Endothelial cell of umbilical vein (primary cell): ENCODE data around the gene SPAG16.

Source experiments
- EZH2 ChIP-seq: IDR thresholded peaks from 2 replicates; pipeline ENCODE4 v1.6.1; 2012; ENCODE audit warnings: borderline replicate concordance, low read depth, mild to moderate bottlenecking, moderate library complexity, low read length, inconsistent platforms; ENCODE audit not compliant: severe bottlenecking
- FOS ChIP-seq: IDR thresholded peaks from 2 replicates; pipeline ENCODE4 v1.6.1; 2011; ENCODE audit warnings: mild to moderate bottlenecking, low read length, moderate library complexity, borderline replicate concordance; ENCODE audit not compliant: insufficient read depth
- GATA2 ChIP-seq: IDR thresholded peaks from 2 replicates; pipeline ENCODE4 v1.7.0; 2011; ENCODE audit warnings: low read depth, mild to moderate bottlenecking, moderate library complexity, mixed read lengths, low read length; ENCODE audit not compliant: insufficient read length, insufficient read depth
- POLR2A ChIP-seq: IDR thresholded peaks from 2 replicates; pipeline ENCODE4 v1.6.1; 2012; ENCODE audit warnings: low read depth, mild to moderate bottlenecking, control low read depth, low read length
- POLR2AphosphoS5 ChIP-seq: IDR thresholded peaks from 2 replicates; pipeline ENCODE4 v1.6.1; 2012; ENCODE audit warnings: low read depth, mild to moderate bottlenecking, control low read depth, low read length, moderate library complexity; ENCODE audit not compliant: insufficient read depth
- TF ChIP-seq, protein P1 (sequence below), 2 donors: IDR thresholded peaks; 1 replicate in 1 of 2; 2 replicates in 1 of 2; pipeline ENCODE4 v1.5.1; 2011; ENCODE audit warnings: low read length in 2 of 2, mild to moderate bottlenecking in 2 of 2, moderate library complexity in 2 of 2, control low read depth in 1 of 2, inconsistent platforms in 1 of 2, low read depth in 1 of 2; ENCODE audit not compliant: insufficient read depth in 1 of 2; ENCODE audit errors: extremely low read depth in 1 of 2
- TF ChIP-seq, protein P2 (sequence below): IDR thresholded peaks from 2 replicates; pipeline ENCODE4 v1.6.1; 2011; ENCODE audit not compliant: insufficient read depth, insufficient read length

DNA sequence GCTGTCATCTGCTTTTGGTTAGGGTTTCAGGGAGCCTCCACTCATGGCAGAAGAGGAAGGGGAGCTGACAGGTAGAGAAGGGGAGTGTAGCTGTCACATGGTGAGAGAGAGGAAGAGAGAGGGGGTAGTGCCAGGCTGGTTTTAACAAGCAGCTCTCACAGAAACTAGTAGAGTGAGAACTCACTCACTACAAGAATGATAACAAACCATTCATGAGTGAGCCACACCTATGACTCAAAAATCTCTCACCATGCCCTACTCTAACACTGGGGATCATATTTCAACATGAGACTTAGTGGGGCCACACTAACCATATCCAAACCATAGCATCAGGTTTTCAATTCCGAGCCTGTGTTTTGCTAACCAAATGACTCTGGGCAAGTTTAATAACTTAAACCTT is 851.7 kb downstream of the SPAG16 start:
- TF ChIP-seq, protein P1, sequence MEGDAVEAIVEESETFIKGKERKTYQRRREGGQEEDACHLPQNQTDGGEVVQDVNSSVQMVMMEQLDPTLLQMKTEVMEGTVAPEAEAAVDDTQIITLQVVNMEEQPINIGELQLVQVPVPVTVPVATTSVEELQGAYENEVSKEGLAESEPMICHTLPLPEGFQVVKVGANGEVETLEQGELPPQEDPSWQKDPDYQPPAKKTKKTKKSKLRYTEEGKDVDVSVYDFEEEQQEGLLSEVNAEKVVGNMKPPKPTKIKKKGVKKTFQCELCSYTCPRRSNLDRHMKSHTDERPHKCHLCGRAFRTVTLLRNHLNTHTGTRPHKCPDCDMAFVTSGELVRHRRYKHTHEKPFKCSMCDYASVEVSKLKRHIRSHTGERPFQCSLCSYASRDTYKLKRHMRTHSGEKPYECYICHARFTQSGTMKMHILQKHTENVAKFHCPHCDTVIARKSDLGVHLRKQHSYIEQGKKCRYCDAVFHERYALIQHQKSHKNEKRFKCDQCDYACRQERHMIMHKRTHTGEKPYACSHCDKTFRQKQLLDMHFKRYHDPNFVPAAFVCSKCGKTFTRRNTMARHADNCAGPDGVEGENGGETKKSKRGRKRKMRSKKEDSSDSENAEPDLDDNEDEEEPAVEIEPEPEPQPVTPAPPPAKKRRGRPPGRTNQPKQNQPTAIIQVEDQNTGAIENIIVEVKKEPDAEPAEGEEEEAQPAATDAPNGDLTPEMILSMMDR (IDR thresholded peaks at IDR 0.05; ENCODE audit: extremely low read depth in 1 of 2, insufficient read depth in 1 of 2, low read depth in 1 of 2, low read length in 2 of 2) = no peak
- TF ChIP-seq POLR2A (no peak), EZH2 (no peak), FOS (no peak), POLR2AphosphoS5 (no peak), GATA2 (no peak)
- TF ChIP-seq, protein P2, sequence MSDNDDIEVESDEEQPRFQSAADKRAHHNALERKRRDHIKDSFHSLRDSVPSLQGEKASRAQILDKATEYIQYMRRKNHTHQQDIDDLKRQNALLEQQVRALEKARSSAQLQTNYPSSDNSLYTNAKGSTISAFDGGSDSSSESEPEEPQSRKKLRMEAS = no peak
